Measurements from ENCODE around the gene ZSWIM8.

DNA sequence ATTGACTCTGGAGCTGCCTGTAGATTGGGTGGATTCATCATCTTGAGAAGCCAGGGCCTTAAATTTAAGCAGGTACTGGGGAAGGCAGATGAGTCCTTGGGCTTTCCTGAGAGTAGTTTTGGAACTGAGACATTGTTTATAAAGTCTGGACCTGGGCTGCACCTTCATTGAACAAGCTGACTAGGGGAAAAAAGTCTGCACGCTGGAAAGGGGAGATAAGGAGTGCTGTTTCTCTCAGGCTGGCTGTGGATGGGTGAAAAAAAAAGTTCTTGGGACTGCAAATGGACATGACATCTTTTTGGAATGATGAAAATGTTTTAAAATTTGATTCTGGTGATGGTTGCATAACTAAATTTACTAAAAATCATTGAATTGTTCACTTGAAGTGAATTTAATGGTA, 29.2 kb upstream of the ZSWIM8 start:
- TF ChIP-seq POLR2AphosphoS5 (IDR thresholded peaks at IDR 0.05): no peak
- TF ChIP-seq, protein P1, sequence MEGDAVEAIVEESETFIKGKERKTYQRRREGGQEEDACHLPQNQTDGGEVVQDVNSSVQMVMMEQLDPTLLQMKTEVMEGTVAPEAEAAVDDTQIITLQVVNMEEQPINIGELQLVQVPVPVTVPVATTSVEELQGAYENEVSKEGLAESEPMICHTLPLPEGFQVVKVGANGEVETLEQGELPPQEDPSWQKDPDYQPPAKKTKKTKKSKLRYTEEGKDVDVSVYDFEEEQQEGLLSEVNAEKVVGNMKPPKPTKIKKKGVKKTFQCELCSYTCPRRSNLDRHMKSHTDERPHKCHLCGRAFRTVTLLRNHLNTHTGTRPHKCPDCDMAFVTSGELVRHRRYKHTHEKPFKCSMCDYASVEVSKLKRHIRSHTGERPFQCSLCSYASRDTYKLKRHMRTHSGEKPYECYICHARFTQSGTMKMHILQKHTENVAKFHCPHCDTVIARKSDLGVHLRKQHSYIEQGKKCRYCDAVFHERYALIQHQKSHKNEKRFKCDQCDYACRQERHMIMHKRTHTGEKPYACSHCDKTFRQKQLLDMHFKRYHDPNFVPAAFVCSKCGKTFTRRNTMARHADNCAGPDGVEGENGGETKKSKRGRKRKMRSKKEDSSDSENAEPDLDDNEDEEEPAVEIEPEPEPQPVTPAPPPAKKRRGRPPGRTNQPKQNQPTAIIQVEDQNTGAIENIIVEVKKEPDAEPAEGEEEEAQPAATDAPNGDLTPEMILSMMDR (IDR thresholded peaks at IDR 0.05): no peak
- no peak for TF ChIP-seq POLR2A (IDR thresholded peaks at IDR 0.05)
- TF ChIP-seq EP300 (IDR thresholded peaks at IDR 0.05; ENCODE audit: low read depth): no peak
